Type B pancreatic cell (in vitro differentiated cells): ENCODE results near the gene ANKS1A. TPM values are rescaled to one million over a fixed set of nuclear protein-coding genes. Genes with fewer than 3 reads are reported as not detected.

Experiments used
- DNase-seq: peaks from one replicate; pipeline ENCODE4 v3.0.0; 2021; ENCODE audit warnings: mixed read lengths; ENCODE audit not compliant: unreplicated experiment; ENCODE audit errors: extremely low spot score
- H3K27ac Mint-ChIP-seq: 2 replicates; pipeline ENCODE4 v1.8.0; 2021; ENCODE audit warnings: mild to moderate bottlenecking, mixed read lengths
- H3K27me3 Mint-ChIP-seq: 2 replicates; pipeline ENCODE4 v1.8.0; 2021; ENCODE audit warnings: mixed read lengths
- H3K36me3 Mint-ChIP-seq: 2 replicates; pipeline ENCODE4 v1.8.0; 2021; ENCODE audit warnings: mixed read lengths
- H3K4me1 Mint-ChIP-seq: one replicate; pipeline ENCODE4 v1.8.0; 2021; ENCODE audit warnings: mixed read lengths; ENCODE audit not compliant: unreplicated experiment
- H3K4me3 Mint-ChIP-seq: 2 replicates; pipeline ENCODE4 v1.8.0; 2021; ENCODE audit warnings: mild to moderate bottlenecking, mixed read lengths
- H3K9me3 Mint-ChIP-seq: 2 replicates; pipeline ENCODE4 v1.8.0; 2021; ENCODE audit warnings: mixed read lengths
- total RNA-seq: library from RNA; stranded (reverse); gene quantifications from 2 replicates; pipeline ENCODE4 v1.2.1, GENCODE V29; 2021; ENCODE audit warnings: low replicate concordance
- TF ChIP-seq, protein P1 (sequence below): fragments of 200-600 bp; sonication (generic); conservative IDR thresholded peaks from 2 replicates; pipeline ENCODE4 v1.5.0; 2021; ENCODE audit warnings: antibody characterized with exemption, mild to moderate bottlenecking

The ANKS1A gene
- total RNA-seq, 1 donor from 2014 or later, result 28.0 TPM

DNA sequence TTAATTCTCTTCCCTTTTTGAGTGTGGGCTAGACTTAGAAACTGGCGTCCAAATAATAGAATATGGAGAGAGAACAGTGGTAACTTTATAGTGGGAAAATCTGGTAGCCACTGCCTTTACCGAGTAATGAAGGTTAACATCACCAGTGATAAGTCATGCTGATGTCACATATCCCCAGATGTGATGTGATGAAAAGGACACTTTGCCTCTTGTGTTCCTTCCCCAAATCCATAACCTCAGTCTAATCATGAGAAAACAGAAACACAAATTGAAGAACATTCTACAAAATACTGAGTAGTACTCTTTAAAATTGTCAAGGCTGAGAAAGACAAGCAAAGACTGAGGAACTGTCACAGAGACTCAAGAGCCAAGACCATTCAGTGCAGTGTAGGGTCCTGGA lies 17.8 kb downstream of the ANKS1A start:
- no peak overlapping the region for H3K27ac Mint-ChIP-seq

DNA sequence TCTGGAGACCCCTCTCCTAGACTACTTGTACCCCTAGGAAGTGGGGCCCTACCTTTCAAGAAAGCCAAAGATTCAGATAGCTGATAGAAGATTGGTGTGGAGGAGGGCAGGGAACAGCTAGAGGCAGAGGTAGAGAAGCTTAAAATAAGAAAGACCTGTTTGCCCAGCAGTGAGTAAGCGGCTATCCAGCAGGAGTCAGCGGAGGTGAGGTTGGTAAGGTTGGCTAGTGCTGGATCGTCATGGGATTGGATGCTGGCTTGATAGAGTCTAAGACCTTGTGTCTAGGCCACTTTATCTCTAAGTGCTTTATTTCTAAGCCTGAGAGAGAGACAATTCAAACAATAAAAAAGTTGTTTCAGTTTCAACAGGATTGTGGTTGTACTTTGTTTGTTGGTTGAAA lies 19.1 kb downstream of the ANKS1A start:
- H3K27me3 Mint-ChIP-seq, result no peaks in the 10 kb centered on the region
- no peak overlapping the region for H3K27ac Mint-ChIP-seq
- no peaks in the 10 kb centered on the region for H3K9me3 Mint-ChIP-seq
- H3K4me3 Mint-ChIP-seq, result no peak overlapping the region
- H3K4me1 Mint-ChIP-seq, result peaks cover 31% of the 10 kb centered on the region
- TF ChIP-seq, protein P1, sequence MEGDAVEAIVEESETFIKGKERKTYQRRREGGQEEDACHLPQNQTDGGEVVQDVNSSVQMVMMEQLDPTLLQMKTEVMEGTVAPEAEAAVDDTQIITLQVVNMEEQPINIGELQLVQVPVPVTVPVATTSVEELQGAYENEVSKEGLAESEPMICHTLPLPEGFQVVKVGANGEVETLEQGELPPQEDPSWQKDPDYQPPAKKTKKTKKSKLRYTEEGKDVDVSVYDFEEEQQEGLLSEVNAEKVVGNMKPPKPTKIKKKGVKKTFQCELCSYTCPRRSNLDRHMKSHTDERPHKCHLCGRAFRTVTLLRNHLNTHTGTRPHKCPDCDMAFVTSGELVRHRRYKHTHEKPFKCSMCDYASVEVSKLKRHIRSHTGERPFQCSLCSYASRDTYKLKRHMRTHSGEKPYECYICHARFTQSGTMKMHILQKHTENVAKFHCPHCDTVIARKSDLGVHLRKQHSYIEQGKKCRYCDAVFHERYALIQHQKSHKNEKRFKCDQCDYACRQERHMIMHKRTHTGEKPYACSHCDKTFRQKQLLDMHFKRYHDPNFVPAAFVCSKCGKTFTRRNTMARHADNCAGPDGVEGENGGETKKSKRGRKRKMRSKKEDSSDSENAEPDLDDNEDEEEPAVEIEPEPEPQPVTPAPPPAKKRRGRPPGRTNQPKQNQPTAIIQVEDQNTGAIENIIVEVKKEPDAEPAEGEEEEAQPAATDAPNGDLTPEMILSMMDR, result no peak
- DNase-seq, result no peak
- peaks cover 3% of the 10 kb centered on the region for H3K36me3 Mint-ChIP-seq

More for the DNA sequence above, 17.8 kb downstream of the ANKS1A start:
- Mint-ChIP-seq H3K4me3 (no peak overlapping the region), H3K27me3 (no peaks in the 10 kb centered on the region), H3K36me3 (peaks cover 3% of the 10 kb centered on the region), H3K4me1 (peaks cover 31% of the 10 kb centered on the region), H3K9me3 (no peaks in the 10 kb centered on the region)
- DNase-seq, result no peak
- TF ChIP-seq, protein P1, result no peak

DNA sequence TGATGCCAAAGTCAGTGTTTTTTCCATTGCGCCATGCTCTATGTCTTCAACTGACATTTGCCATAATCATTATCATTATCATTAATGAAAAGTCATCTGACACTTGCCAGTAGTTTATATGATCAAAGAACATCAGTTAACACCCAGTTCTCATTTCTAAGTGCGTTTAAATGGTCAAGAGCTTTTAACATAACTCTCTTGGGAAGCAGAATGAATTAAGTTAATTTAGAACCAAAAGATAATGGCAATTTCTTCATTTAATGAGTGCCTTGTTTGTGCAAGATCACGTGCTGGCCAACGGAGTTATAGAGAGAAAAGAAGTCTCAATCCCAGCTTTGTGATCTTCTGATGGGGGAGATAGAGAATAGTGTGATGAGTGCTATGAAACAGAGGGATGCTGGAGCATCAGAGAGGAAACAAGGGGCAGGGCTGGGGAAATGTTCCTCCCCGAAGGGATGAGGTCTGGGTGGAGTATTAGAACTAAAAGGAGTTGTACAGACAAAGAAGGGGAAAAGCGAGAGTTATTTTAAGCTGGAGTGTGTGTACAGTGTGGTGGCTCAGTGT lies 20.3 kb downstream of the ANKS1A start:
- peaks cover 3% of the 10 kb centered on the region for H3K36me3 Mint-ChIP-seq
- TF ChIP-seq, protein P1, result no peak
- H3K9me3 Mint-ChIP-seq, result no peaks in the 10 kb centered on the region
- H3K4me1 Mint-ChIP-seq, result peaks cover 31% of the 10 kb centered on the region
- H3K4me3 Mint-ChIP-seq, result no peak overlapping the region
- no peak overlapping the region for H3K27ac Mint-ChIP-seq
- H3K27me3 Mint-ChIP-seq, result no peaks in the 10 kb centered on the region
- no peak for DNase-seq

- Mint-ChIP-seq H3K27ac (no peak overlapping the region), H3K36me3 (peaks cover 3% of the 10 kb centered on the region), H3K4me3 (no peak overlapping the region), H3K9me3 (no peaks in the 10 kb centered on the region), H3K4me1 (peaks cover 31% of the 10 kb centered on the region), H3K27me3 (no peaks in the 10 kb centered on the region)
- no peak for DNase-seq
- TF ChIP-seq, protein P1, result no peak
Observed at GRCh38 chr6:34911822-34912221, 22.8 kb downstream of the ANKS1A start.

DNA sequence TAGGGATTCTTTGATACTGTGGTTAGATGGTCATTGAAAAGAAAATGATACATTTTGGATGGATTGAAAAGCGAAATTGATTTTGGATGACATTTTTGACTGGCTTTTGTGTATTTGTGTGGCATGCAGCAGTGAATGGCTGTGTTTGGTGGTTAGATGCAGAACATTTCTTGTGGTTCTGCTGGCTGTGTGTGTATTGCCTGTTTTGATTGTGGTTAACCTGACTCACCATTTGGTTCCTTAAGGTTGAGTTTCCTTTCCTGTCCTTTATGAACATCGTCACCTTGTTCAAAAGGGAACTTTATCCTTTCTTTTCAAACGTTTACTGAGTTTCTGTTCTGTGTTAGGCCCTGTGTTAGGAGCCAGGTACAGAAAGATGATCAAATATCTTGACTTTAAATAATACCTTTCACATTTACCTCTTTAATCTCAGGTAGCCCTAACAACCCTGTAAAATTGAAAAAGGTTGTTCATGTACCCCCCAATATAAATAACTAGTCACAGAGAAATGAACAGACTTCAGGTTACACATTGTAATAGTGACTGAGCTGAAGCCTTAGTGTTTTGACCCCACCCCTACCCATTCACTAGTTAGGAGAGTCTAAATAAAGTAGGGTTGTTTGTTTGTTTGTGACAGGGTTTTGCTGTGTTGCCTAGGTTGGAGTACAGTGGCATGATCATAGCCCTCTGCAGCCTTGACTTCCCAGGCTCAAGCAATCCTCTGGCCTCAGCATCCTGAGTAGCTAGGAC lies 23.8 kb downstream of the ANKS1A start:
- H3K9me3 Mint-ChIP-seq, result no peaks in the 10 kb centered on the region
- no peak overlapping the region for H3K27ac Mint-ChIP-seq
- H3K36me3 Mint-ChIP-seq, result peaks cover 3% of the 10 kb centered on the region
- no peaks in the 10 kb centered on the region for H3K27me3 Mint-ChIP-seq
- no peak for DNase-seq
- H3K4me1 Mint-ChIP-seq, result peaks cover 28% of the 10 kb centered on the region
- TF ChIP-seq, protein P1, result no peak
- no peak overlapping the region for H3K4me3 Mint-ChIP-seq
